ENCODE measurements around the gene TMEM135.

The TMEM135 gene

DNA sequence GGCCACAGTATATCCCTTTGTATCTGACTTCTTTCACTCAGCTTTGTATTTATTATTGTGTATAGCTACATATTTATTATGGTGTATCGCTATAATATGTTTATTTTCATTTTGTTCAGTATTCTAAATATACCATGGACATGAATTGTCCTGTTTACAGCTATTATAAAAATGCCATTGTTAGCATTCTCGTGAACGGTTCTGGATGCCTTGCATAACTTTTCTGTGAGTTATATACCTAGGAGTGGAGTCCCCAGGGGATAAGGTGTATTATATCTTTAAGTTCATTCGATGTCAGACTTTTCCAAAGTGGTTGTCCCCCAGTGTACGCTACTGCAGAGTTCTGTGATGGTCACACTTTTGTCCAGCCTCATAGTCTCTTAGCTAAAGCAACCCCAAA is 301.7 kb downstream of the TMEM135 start:
- Histone ChIP-seq H2AFZ (ENCODE audit: low read depth, low read length) (no peak overlapping the region), H3K18ac (ENCODE audit: low read depth in 1 of 2, low read length in 2 of 2) (no peak overlapping the region), H4K91ac (ENCODE audit: low read length) (no peak overlapping the region), H2AK5ac (ENCODE audit: low read length, severe bottlenecking) (no peak overlapping the region), H3K4me2 (ENCODE audit: low read length, poor library complexity, severe bottlenecking) (no peak overlapping the region), H4K8ac (ENCODE audit: low read length) (no peak overlapping the region), H3K36me3 (ENCODE audit: control insufficient read depth in 1 of 2, insufficient read depth in 2 of 2, low read depth in 1 of 2, low read length in 2 of 2) (no peaks in the 10 kb centered on the region), H2BK120ac (ENCODE audit: low read depth, low read length) (no peak overlapping the region), H2BK5ac (ENCODE audit: low read depth, low read length, poor library complexity, severe bottlenecking) (no peak overlapping the region), H3K79me1 (replicated peaks; ENCODE audit: low read length, poor library complexity, severe bottlenecking) (no peaks in the 10 kb centered on the region), H3K9ac (ENCODE audit: low read length) (no peak overlapping the region), H3K27ac (ENCODE audit: low read length, poor library complexity, severe bottlenecking) (no peak overlapping the region), H3K27me3 (ENCODE audit: control insufficient read depth in 1 of 2, insufficient read depth in 1 of 2, low read length in 2 of 2) (no peaks in the 10 kb centered on the region), H3K4me1 (ENCODE audit: control insufficient read depth, insufficient read depth, low read depth, low read length) (no peaks in the 10 kb centered on the region), H2BK12ac (ENCODE audit: low read length in 2 of 2) (no peak overlapping the region), H3K4me3 (ENCODE audit: insufficient read depth in 1 of 2, low read depth in 1 of 2, low read length in 2 of 2) (no peak overlapping the region), H3K23ac (ENCODE audit: low read length in 2 of 2) (no peak overlapping the region), H3K9me3 (ENCODE audit: control insufficient read depth, low read length) (peaks cover 34% of the 10 kb centered on the region), H3K4ac (ENCODE audit: low read depth in 1 of 2, low read length in 2 of 2) (no peak overlapping the region), H2BK15ac (ENCODE audit: low read depth, poor library complexity, severe bottlenecking) (no peak overlapping the region), H3K14ac (ENCODE audit: low read length in 2 of 2) (no peak overlapping the region)
- WGBS: 78% methylated on average over 4 of the region's 5 CpGs
- no peak for DNase-seq

DNA sequence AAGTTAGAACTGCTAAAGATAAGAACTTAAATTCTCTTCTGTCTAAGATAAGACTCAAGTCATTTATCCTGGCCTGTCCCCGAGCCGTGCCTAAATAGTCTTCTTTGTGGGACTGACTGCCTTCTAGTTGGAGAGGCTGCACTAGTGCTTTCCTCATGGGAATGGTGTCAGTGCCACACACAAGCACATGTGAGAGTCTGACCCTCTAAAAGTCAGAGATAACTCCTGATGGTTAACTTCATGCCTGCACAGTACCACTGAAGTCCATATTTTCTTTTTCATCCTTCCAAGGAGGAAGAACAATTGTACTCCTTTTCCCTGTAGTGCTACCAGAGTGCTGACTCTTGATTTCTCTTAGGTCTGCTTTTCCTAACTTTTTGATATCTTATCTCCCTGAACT is 309.7 kb downstream of the TMEM135 start:
- Histone ChIP-seq H2AK5ac (ENCODE audit: low read length, severe bottlenecking) (no peak overlapping the region), H2AFZ (ENCODE audit: low read depth, low read length) (no peak overlapping the region), H3K23ac (ENCODE audit: low read length in 2 of 2) (no peak overlapping the region), H3K9me3 (ENCODE audit: control insufficient read depth, low read length) (no peaks in the 10 kb centered on the region), H3K27me3 (ENCODE audit: control insufficient read depth in 1 of 2, insufficient read depth in 1 of 2, low read length in 2 of 2) (no peaks in the 10 kb centered on the region), H4K91ac (ENCODE audit: low read length) (no peak overlapping the region), H2BK12ac (ENCODE audit: low read length in 2 of 2) (no peak overlapping the region), H2BK120ac (ENCODE audit: low read depth, low read length) (no peak overlapping the region), H3K18ac (ENCODE audit: low read depth in 1 of 2, low read length in 2 of 2) (no peak overlapping the region), H3K36me3 (ENCODE audit: control insufficient read depth in 1 of 2, insufficient read depth in 2 of 2, low read depth in 1 of 2, low read length in 2 of 2) (peaks cover 0 to 3% of the 10 kb centered on the region in 2 experiments), H3K27ac (ENCODE audit: low read length, poor library complexity, severe bottlenecking) (no peak overlapping the region), H3K79me1 (replicated peaks; ENCODE audit: low read length, poor library complexity, severe bottlenecking) (no peaks in the 10 kb centered on the region), H3K4ac (ENCODE audit: low read depth in 1 of 2, low read length in 2 of 2) (no peak overlapping the region), H3K14ac (ENCODE audit: low read length in 2 of 2) (no peak overlapping the region), H4K8ac (ENCODE audit: low read length) (no peak overlapping the region), H3K4me2 (ENCODE audit: low read length, poor library complexity, severe bottlenecking) (no peak overlapping the region), H3K4me1 (ENCODE audit: control insufficient read depth, insufficient read depth, low read depth, low read length) (peaks cover 2% of the 10 kb centered on the region), H3K9ac (ENCODE audit: low read length) (no peak overlapping the region), H2BK5ac (ENCODE audit: low read depth, low read length, poor library complexity, severe bottlenecking) (no peak overlapping the region), H2BK15ac (ENCODE audit: low read depth, poor library complexity, severe bottlenecking) (no peak overlapping the region), H3K4me3 (ENCODE audit: insufficient read depth in 1 of 2, low read depth in 1 of 2, low read length in 2 of 2) (no peak overlapping the region)
- DNase-seq: no peak
- WGBS: 52% methylated on average over 2 of the region's 2 CpGs

DNA sequence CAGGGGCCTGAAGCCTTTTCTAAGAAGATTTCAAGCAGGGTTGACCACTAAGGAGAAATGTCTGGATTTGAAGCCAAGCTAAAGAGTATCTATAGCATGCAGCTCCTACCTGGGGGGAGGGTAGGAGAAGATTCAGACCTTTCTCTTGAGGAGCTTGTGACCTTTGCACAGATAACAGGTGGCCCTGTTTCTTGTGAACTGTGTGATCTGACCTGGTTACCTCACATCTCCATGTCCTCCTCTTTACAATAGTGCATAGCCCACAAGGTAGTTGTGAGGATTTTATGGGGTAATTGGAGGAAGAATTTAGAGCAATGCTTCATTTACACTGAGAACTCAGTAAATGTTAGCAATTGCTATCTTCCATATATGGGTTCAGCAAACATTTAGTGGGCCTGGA is 310.1 kb downstream of the TMEM135 start:
- Histone ChIP-seq H3K4me1 (ENCODE audit: control insufficient read depth, insufficient read depth, low read depth, low read length) (peaks cover 3% of the 10 kb centered on the region), H3K4me3 (ENCODE audit: insufficient read depth in 1 of 2, low read depth in 1 of 2, low read length in 2 of 2) (no peak overlapping the region)

DNA sequence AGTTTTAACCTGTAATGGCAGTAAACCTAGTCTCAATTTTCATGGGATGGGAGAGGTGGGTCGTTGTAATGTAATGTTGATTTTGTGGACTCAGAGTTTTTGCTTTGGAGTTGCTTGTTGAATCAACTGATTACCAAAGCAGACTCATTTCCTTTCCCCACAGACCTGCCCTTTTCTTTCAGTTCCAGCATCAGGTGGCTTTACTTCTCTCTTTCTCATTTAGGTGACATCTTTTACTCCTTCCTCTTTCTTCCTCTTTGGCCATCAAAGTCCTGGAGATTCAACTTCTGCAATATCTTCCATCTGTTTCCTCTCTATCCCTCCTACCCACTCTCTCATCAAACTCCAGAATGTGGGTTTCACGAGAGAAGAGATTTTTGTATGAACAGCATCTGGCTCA is 313.9 kb downstream of the TMEM135 start:
- no peak overlapping the region for H3K18ac ChIP-seq (ENCODE audit: low read depth in 1 of 2, low read length in 2 of 2)
- no peaks in the 10 kb centered on the region for H3K9me3 ChIP-seq (ENCODE audit: control insufficient read depth, low read length)
- no peak overlapping the region for H3K4me2 ChIP-seq (ENCODE audit: low read length, poor library complexity, severe bottlenecking)
- no peak overlapping the region for H2BK5ac ChIP-seq (ENCODE audit: low read depth, low read length, poor library complexity, severe bottlenecking)
- H3K9ac ChIP-seq (ENCODE audit: low read length): no peak overlapping the region
- H2AFZ ChIP-seq (ENCODE audit: low read depth, low read length): no peak overlapping the region
- H3K23ac ChIP-seq (ENCODE audit: low read length in 2 of 2): no peak overlapping the region
- H3K4me1 ChIP-seq (ENCODE audit: control insufficient read depth, insufficient read depth, low read depth, low read length): peaks cover 9% of the 10 kb centered on the region
- no peak overlapping the region for H2BK120ac ChIP-seq (ENCODE audit: low read depth, low read length)
- no peak overlapping the region for H3K4me3 ChIP-seq (ENCODE audit: insufficient read depth in 1 of 2, low read depth in 1 of 2, low read length in 2 of 2)
- no peak overlapping the region for H2BK12ac ChIP-seq (ENCODE audit: low read length in 2 of 2)
- H3K79me1 ChIP-seq (replicated peaks; ENCODE audit: low read length, poor library complexity, severe bottlenecking): no peaks in the 10 kb centered on the region
- no peaks in the 10 kb centered on the region for H3K27me3 ChIP-seq (ENCODE audit: control insufficient read depth in 1 of 2, insufficient read depth in 1 of 2, low read length in 2 of 2)
- no peak overlapping the region for H4K8ac ChIP-seq (ENCODE audit: low read length)
- no peak overlapping the region for H3K27ac ChIP-seq (ENCODE audit: low read length, poor library complexity, severe bottlenecking)
- H2BK15ac ChIP-seq (ENCODE audit: low read depth, poor library complexity, severe bottlenecking): no peak overlapping the region
- WGBS: no CpG with 5 or more reads among the region's 2 CpGs
- no peak overlapping the region for H3K14ac ChIP-seq (ENCODE audit: low read length in 2 of 2)
- DNase-seq: no peak
- H3K4ac ChIP-seq (ENCODE audit: low read depth in 1 of 2, low read length in 2 of 2): no peak overlapping the region
- no peak overlapping the region for H2AK5ac ChIP-seq (ENCODE audit: low read length, severe bottlenecking)
- H4K91ac ChIP-seq (ENCODE audit: low read length): no peak overlapping the region
- peaks cover 0 to 3% of the 10 kb centered on the region in 2 experiments for H3K36me3 ChIP-seq (ENCODE audit: control insufficient read depth in 1 of 2, insufficient read depth in 2 of 2, low read depth in 1 of 2, low read length in 2 of 2)

More for the DNA sequence above, 310.1 kb downstream of the TMEM135 start:
- no peak overlapping the region for H2AK5ac ChIP-seq (ENCODE audit: low read length, severe bottlenecking)
- no peak overlapping the region for H2BK12ac ChIP-seq (ENCODE audit: low read length in 2 of 2)
- H4K91ac ChIP-seq (ENCODE audit: low read length): no peak overlapping the region
- DNase-seq: no peak
- no peak overlapping the region for H2AFZ ChIP-seq (ENCODE audit: low read depth, low read length)
- no peaks in the 10 kb centered on the region for H3K9me3 ChIP-seq (ENCODE audit: control insufficient read depth, low read length)
- no peaks in the 10 kb centered on the region for H3K79me1 ChIP-seq (replicated peaks; ENCODE audit: low read length, poor library complexity, severe bottlenecking)
- no peak overlapping the region for H3K9ac ChIP-seq (ENCODE audit: low read length)
- no peak overlapping the region for H3K4ac ChIP-seq (ENCODE audit: low read depth in 1 of 2, low read length in 2 of 2)
- no peaks in the 10 kb centered on the region for H3K27me3 ChIP-seq (ENCODE audit: control insufficient read depth in 1 of 2, insufficient read depth in 1 of 2, low read length in 2 of 2)
- no peak overlapping the region for H3K18ac ChIP-seq (ENCODE audit: low read depth in 1 of 2, low read length in 2 of 2)
- no peak overlapping the region for H2BK15ac ChIP-seq (ENCODE audit: low read depth, poor library complexity, severe bottlenecking)
- H4K8ac ChIP-seq (ENCODE audit: low read length): no peak overlapping the region
- no peak overlapping the region for H2BK120ac ChIP-seq (ENCODE audit: low read depth, low read length)
- H3K4me2 ChIP-seq (ENCODE audit: low read length, poor library complexity, severe bottlenecking): no peak overlapping the region
- H3K23ac ChIP-seq (ENCODE audit: low read length in 2 of 2): no peak overlapping the region
- H3K36me3 ChIP-seq (ENCODE audit: control insufficient read depth in 1 of 2, insufficient read depth in 2 of 2, low read depth in 1 of 2, low read length in 2 of 2): peaks cover 0 to 3% of the 10 kb centered on the region in 2 experiments
- H3K14ac ChIP-seq (ENCODE audit: low read length in 2 of 2): no peak overlapping the region
- H2BK5ac ChIP-seq (ENCODE audit: low read depth, low read length, poor library complexity, severe bottlenecking): no peak overlapping the region
- H3K27ac ChIP-seq (ENCODE audit: low read length, poor library complexity, severe bottlenecking): no peak overlapping the region

Data from mesenchymal stem cell (in vitro differentiated cells and primary cell).